Stimulated activated CD8-positive, alpha-beta memory T cell treated with anti-CD3 and anti-CD28 coated beads, Interleukin-7, amount 100 ng/mL, for 1 hour (primary cell): ENCODE data around the gene ZNF335.

ENCODE experiments used
- DNase-seq, 2 donors: peaks; one replicate each; pipeline ENCODE4 v3.0.0-alpha.2; 2020; ENCODE audit warnings: low read depth in 2 of 2

Gene ZNF335, protein sequence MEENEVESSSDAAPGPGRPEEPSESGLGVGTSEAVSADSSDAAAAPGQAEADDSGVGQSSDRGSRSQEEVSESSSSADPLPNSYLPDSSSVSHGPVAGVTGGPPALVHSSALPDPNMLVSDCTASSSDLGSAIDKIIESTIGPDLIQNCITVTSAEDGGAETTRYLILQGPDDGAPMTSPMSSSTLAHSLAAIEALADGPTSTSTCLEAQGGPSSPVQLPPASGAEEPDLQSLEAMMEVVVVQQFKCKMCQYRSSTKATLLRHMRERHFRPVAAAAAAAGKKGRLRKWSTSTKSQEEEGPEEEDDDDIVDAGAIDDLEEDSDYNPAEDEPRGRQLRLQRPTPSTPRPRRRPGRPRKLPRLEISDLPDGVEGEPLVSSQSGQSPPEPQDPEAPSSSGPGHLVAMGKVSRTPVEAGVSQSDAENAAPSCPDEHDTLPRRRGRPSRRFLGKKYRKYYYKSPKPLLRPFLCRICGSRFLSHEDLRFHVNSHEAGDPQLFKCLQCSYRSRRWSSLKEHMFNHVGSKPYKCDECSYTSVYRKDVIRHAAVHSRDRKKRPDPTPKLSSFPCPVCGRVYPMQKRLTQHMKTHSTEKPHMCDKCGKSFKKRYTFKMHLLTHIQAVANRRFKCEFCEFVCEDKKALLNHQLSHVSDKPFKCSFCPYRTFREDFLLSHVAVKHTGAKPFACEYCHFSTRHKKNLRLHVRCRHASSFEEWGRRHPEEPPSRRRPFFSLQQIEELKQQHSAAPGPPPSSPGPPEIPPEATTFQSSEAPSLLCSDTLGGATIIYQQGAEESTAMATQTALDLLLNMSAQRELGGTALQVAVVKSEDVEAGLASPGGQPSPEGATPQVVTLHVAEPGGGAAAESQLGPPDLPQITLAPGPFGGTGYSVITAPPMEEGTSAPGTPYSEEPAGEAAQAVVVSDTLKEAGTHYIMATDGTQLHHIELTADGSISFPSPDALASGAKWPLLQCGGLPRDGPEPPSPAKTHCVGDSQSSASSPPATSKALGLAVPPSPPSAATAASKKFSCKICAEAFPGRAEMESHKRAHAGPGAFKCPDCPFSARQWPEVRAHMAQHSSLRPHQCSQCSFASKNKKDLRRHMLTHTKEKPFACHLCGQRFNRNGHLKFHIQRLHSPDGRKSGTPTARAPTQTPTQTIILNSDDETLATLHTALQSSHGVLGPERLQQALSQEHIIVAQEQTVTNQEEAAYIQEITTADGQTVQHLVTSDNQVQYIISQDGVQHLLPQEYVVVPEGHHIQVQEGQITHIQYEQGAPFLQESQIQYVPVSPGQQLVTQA (N-terminal part only)

DNA sequence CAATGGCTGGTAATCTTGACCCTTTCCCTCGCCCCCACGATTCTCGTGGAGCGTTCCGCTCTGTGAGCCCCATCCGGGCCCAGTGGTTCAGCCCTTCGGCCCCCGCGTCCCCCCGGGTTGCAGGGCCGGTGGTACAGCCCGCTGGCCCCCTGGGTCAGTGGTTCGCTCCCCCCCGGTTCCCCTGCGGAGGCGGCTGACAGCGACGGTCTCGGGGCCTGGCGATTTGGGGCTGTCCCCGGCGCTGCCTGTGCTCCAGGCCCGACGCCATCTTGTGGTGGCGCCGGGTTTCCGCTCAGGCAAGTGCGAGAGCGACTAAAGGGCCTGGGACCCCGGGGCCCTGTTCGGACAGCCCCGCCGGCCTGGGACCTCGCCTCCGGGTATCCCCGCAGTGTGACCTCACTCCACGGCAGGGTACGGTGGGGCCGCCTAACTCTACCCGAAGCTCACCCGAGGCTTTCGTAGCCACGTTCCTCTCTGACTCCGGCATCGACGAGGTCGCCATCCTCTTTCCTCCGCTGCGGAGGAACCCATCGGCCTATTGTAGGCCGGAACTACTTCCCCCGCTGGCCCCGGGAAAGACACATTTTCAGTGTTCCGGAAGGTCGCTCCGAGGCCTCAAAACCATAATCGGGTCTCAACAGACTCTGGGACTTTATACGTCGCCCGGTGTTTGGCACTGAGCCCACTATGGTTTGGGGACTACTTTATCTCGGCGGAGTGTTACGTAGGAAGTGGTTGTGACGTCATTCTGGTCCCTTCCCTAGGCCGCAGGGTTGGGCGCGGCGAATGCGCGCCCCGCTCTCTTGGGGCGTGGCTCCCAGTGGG lies at the start of gene ZNF335:
TSS of gene ZNF335 (minus strand) at position 529 of the 825 bp plus-strand sequence. CDS start 793 bp downstream, outside the sequence.
- peak; percentile 86 to 90 for DNase-seq

DNA sequence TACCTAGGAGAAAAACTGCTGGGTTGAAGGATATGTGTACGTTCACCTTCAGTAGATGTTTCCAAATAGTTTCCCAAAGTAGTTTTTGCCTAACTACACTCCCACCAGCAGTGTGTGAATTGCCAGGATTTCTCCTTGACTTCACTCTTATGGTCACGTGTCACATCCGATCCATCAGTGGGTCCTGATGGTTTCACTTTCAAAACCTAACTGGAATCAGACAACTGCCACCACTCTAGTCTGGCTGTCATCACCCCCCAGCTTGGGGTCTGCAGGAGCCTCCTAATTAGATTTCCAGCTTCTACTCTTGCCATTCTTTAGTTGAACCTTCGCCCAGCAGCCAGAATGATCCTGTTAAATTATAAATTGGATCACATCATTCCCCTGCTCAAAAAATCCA lies 48.6 kb upstream of the ZNF335 start:
- DNase-seq = no peak

DNA sequence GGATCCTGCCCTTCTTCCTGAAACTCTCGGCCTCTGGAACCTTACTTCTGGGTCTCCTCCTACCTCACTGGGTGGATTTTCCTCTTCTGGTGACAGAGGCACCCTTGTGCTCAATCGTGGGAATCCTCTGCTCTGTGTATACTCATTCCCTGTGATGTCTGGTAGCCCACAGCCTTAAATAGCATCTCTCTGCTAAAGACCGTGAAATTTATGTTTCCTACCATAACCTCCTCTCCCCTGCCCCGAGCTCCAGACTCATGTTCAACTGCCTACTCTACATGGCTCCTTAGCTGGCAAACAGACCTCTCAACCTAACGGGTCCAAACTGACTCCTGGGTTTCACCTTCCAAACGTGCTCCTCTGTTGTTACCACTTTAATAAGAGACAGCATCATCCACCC lies 46.6 kb upstream of the ZNF335 start:
- DNase-seq = no peak

DNA sequence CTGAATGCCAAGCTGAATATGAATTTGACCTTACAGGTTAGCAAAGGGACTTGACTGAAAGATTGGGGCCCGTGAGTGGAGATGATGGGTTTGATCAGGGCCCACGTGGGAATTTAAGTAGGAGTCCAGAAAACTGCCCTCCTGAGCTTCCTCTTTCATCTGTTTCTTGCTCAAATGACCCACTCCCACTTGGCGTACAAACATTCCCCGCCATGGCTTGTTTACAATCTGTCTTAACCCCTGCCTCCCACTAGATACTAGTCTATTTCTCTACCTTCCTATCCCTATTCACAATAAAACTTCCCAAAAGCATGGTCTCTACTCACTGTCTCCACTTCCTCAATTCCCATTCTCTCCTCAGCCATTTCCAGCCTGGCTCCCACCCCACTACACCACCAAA lies 46.1 kb upstream of the ZNF335 start:
- DNase-seq = no peak

DNA sequence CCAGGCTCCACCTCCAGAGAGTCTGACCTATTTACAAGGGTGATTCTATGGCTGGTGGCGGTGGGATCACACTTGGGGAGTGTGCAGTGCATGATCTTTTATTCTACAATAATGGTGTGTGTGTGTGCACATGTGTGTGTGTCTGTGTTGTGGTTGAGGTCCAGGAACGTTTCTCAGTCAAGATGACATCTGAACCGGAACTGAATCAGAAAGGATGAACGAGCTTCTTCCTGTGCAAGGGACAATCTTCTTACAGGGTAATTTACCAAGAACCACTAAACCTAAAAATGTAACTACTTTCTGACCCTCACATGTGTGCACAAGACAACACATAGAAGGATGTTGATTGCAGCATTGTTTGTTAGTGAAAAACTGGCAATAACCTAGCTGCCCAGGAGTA lies 45.3 kb upstream of the ZNF335 start:
- DNase-seq = no peak

DNA sequence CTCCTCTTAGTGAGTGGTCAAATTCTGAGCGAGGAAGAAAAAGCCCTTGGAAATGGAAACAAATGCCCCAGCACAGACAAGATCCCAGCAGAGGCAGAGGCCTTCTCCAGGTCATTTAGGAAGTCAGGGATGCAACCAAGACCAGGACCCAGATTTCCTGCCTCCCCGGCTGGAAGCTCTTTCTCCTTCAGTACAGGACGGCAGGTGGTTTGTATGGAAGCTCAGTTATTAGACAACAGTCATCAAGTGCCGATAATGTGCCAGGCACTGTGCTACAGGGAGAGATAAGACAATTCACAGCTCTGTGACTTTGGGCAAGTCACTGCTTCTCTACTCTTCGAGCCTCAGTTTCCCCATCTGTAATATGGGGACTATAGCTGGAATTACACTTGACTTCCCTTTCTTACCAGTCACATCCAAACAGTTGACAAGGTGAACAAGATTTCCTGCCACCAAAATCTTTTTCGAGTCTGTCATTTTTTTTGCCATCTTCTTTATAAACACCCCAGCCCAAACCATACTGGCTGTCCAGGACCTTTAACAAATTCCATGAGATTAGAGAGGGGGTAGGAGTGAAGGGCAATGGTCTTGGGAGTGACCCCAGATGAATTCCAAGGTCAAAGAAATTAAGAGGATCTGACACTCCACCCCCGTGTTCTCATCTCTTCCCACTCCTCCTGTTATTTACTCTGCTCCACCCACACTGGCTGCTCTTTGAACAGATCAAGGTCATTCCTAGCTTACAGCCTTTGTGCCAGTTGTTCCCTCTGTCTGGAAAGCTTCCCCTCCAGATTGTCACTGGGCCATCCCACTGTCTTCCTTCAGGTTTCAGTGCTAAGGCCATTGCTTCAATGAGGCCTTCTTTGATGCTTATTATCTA lies 42.8 kb upstream of the ZNF335 start:
- no peak for DNase-seq

DNA sequence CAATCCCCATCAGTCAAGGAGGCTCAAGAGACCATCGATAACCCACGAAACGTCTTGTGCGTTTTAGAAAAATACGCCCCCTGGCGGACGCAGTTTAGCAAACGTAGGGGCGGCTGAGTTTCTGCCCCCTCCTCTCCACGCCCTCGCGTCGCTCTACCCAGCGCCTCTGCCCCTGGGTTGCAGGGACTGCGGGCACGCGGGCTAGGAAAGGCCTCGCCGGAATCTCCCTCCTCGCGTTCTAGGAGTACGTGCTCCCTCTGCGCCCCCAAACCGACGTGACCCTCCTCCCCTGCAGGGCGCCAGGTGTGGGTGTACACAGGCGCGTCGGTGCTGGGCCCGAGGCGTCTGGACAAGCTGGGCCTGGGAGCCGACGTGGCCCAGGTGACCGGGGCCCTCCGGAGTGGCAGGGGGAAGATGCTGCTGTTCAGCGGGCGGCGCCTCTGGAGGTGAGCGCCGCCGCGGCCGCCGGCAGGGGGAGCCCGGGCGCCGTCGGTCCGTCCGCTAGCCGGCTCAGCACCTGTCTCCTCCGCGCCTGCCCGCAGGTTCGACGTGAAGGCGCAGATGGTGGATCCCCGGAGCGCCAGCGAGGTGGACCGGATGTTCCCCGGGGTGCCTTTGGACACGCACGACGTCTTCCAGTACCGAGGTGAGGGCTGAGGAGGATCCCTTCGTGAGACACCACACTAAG lies 42.0 kb upstream of the ZNF335 start:
- DNase-seq = peak; percentile 27 to 38

DNA sequence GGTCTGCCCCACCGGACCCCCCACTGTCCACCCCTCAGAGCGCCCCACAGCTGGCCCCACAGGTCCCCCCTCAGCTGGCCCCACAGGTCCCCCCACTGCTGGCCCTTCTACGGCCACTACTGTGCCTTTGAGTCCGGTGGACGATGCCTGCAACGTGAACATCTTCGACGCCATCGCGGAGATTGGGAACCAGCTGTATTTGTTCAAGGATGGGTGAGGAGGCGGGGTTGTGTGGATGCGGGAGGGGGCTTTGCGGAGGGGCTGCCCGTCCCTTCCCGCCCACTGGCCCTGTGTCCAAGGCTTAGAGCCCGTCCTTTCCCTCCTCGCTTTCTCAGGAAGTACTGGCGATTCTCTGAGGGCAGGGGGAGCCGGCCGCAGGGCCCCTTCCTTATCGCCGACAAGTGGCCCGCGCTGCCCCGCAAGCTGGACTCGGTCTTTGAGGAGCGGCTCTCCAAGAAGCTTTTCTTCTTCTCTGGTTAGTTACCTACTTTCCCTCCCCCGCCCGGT lies 41.4 kb upstream of the ZNF335 start:
- DNase-seq = no peak

DNA sequence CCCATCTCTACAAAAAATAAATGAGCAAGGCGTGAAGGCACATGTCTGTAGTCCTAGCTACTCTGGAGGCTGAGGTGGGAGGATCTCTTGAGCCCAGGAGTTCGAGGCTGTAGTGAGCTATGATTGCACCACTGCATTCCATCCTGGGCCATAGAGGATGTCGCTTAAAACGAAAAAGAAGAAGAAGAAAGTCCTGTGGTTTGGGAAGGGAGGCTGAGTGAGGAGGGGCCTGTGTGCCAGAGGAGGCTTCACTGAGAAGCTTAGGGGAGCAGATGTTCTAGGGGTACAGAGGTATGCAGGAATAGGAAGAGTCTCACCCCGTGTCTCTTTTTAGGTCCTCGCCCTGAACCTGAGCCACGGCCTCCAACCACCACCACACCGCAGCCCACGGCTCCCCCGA lies 40.9 kb upstream of the ZNF335 start:
- DNase-seq = no peak

DNA sequence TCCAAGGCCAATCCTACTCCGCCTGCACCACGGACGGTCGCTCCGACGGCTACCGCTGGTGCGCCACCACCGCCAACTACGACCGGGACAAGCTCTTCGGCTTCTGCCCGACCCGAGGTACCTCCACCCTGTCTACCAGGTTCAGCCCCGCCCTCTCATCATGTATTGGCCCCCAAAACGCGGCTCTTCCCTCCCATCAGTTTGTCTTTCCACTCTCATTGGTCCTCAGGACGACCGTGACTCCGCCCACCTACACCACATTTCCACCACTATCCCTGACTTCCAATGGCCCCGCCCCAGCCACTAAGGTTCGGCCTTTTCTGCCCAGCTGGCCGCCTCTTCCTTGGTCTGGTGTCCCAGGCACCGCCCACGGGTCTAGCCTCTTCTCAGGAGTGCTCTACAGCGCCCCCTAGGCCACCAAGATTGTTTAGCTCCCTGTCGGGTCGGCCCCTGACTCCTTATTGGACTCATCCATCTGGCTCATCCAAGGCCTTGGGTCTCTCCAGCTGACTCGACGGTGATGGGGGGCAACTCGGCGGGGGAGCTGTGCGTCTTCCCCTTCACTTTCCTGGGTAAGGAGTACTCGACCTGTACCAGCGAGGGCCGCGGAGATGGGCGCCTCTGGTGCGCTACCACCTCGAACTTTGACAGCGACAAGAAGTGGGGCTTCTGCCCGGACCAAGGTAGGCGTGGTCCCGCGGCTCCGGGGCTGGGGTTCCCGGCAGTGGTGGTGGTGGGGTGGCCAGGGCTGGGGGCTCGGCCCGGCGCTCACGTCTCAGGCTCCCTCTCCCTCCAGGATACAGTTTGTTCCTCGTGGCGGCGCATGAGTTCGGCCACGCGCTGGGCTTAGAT lies 39.9 kb upstream of the ZNF335 start:
- DNase-seq = no peak

DNA sequence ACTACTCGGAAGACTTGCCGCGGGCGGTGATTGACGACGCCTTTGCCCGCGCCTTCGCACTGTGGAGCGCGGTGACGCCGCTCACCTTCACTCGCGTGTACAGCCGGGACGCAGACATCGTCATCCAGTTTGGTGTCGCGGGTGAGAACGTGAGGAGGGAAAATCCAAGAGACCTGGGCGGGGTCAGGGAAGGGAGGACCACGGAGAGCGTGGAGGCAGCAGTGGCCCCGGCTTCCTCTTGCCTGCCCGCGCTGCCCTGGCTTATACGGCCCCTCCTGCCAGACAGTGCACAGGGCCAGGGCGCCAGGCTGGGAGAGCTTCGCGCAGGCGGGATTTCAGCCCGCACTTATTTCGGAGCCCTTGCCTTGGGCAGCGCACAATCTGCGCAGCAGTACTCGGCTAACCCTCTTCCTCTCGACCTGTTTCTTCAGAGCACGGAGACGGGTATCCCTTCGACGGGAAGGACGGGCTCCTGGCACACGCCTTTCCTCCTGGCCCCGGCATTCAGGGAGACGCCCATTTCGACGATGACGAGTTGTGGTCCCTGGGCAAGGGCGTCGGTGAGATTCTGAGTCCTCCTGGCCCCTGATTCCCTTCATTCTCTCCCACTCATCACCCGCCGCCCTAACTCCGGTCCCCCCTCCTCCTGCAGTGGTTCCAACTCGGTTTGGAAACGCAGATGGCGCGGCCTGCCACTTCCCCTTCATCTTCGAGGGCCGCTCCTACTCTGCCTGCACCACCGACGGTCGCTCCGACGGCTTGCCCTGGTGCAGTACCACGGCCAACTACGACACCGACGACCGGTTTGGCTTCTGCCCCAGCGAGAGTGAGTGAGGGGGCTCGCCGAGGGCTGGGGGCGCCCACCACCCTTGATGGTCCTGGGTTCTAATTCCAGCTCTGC lies 38.7 kb upstream of the ZNF335 start:
- DNase-seq = no peak

DNA sequence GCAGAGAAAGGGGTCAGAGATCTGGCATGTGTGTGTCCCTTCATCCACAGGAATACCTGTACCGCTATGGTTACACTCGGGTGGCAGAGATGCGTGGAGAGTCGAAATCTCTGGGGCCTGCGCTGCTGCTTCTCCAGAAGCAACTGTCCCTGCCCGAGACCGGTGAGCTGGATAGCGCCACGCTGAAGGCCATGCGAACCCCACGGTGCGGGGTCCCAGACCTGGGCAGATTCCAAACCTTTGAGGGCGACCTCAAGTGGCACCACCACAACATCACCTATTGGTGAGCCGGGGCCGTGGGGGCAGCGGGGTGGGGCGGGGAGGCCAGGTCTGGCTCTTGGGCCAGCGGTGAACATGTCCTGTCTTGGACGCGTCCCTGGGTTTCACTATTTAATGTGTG lies 37.8 kb upstream of the ZNF335 start:
- no peak for DNase-seq

DNA sequence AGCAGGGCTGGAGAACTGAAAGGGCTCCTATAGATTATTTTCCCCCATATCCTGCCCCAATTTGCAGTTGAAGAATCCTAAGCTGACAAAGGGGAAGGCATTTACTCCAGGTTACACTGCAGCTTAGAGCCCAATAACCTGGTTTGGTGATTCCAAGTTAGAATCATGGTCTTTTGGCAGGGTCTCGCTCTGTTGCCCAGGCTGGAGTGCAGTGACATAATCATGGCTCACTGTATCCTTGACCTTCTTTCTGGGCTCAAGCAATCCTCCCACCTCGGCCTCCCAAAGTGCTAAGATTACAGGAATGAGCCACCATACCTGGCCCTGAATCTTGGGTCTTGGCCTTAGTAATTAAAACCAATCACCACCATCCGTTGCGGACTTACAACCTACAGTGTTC lies 35.7 kb upstream of the ZNF335 start:
- DNase-seq = no peak

DNA sequence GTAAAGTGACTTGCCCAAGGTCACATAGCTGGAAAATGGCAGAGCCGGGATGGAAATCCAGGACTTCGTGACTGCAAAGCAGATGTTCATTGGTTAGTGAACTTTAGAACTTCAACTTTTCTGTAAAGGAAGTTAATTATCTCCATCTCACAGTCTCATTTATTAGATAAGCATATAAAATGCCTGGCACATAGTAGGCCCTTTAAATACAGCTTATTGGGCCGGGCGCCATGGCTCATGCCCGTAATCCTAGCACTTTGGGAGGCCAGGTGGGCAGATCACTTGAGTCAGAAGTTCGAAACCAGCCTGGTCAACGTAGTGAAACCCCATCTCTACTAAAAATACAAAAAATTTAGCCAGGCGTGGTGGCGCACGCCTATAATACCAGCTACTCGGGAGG lies 35.0 kb upstream of the ZNF335 start:
- no peak for DNase-seq

DNA sequence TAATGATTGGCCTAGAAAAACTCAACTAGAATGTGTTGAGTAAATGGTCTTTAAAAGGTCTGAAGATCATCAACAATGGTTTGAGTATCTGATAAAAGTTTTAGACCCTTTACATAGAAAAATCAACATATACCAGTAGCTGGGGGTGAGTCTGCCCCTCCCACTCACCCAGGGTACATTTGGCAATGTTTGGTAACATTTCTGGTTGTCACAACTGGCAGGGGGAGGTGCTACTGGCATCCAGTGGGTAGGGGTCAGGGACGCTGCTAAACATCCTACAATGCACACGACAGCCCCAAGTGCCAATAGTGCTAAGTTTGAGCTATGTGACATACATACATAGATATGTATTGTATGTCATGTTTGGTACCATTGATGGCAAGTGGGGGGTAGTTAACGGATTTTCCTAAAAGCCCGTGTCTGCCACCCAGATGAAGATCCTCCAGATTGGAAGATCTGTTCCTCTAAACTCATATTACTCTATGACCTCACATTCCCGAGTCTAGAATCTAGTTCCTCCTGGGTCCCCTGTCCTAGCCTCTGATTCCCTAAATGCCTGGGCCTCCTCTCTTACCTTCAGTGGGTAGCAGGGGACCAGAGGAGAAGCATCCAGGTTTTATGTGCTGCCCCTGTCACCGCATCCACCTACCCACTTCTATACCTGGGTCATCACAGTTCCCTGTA lies 34.2 kb upstream of the ZNF335 start:
- DNase-seq = no peak

DNA sequence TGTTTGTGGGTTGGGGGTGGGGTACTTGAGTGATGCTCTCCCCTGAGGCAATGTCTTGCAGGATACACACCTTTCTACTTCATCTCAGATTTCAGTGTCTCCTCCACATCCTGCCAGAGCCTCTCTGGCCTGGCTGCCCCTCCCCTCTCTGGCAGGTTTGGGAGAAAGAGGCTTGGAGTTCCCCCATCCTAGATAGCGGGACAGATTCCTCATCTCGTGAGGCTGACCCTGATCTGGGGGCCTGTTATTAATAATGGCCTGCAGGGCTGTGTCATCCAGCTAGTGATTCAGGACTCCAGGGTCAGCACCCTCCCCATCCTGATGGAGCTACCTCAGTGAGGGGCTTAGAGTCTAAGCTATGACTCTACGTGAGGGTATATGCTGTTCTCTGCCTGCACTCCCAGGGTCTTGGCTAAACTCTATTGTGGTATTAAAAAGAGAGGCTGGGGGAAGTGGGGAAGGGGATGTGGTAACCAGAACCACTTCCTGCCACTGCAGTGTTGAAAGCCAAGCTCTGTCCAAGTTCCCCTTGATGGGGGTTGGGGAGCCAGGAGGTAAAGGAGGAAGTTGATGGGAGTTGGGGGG lies 33.0 kb upstream of the ZNF335 start:
- DNase-seq = no peak
